LNCaP clone FGC (cell line): ENCODE data around the gene PRIM1.

Experiments
- DNase-seq: peaks from one replicate; pipeline ENCODE4 v3.0.0-alpha.2; 2011; ENCODE audit warnings: low read depth
- H3K4me3 ChIP-seq: 2 replicates; pipeline ENCODE4 v1.5.1; 2011; ENCODE audit warnings: mild to moderate bottlenecking, low read depth, low read length, control low read depth
- TF ChIP-seq, protein P1 (sequence below): IDR thresholded peaks from 2 replicates; pipeline ENCODE4 v1.5.1; 2012; ENCODE audit warnings: mild to moderate bottlenecking; ENCODE audit not compliant: control insufficient read depth, insufficient read depth; ENCODE audit errors: extremely low read depth

PRIM1 gene

DNA sequence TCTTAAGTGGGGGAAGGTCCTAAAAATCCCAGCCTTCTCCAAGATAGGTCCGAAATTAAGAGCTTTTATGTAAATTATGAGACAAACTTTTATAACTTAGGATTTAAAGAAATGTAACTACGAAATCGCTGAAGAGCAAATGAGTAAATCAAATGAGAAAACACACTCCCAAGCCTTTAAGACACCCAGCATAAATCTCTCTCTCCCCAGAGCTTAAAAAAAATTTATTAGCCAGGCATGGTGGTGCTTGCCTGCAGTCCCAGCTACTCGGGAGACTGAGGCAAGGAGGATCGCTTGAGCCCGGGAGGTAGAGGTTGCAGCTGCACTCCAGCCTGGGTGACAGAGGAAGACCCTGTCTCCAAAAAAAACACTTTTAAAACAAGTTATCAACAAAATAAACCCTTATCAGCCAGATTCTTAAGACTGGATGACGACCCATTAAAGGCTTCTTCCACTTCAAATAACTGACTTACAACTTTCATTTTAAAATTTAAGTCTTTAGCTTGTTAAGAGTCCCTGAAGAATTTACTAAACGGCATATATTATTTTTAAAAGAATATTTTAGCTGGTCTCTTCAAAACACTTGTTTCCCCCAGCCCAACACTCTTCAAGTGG is 67.3 kb downstream of the PRIM1 start:
- TF ChIP-seq, protein P1, sequence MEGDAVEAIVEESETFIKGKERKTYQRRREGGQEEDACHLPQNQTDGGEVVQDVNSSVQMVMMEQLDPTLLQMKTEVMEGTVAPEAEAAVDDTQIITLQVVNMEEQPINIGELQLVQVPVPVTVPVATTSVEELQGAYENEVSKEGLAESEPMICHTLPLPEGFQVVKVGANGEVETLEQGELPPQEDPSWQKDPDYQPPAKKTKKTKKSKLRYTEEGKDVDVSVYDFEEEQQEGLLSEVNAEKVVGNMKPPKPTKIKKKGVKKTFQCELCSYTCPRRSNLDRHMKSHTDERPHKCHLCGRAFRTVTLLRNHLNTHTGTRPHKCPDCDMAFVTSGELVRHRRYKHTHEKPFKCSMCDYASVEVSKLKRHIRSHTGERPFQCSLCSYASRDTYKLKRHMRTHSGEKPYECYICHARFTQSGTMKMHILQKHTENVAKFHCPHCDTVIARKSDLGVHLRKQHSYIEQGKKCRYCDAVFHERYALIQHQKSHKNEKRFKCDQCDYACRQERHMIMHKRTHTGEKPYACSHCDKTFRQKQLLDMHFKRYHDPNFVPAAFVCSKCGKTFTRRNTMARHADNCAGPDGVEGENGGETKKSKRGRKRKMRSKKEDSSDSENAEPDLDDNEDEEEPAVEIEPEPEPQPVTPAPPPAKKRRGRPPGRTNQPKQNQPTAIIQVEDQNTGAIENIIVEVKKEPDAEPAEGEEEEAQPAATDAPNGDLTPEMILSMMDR: no peak
- no peak for DNase-seq
- H3K4me3 ChIP-seq: peak overlapping the region; percentile 91

DNA sequence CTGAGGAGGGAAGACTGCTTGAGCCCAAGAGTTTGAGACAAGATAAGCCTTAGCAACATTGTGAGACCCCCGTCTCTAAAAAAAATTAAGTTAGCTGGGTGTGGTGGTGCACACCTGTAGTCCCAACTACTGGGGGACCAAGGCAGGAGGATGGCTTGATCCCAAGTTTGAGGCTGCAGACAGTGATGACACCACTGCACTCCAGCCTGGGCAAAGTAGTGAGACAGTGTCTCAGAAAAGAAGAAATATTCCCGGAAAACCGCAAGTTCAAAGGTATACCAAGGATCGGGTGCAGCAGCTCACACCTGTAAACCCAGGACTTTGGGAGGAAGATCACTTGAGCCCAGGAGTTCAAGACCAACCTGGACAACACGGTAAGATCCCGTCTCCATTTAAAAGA is 69.8 kb downstream of the PRIM1 start:
- no peak overlapping the region for H3K4me3 ChIP-seq
- TF ChIP-seq, protein P1: no peak

More for the DNA sequence above, 69.8 kb downstream of the PRIM1 start:
- no peak for DNase-seq
